HG03135 (cell line): ENCODE results near the gene MCAT.

Source experiments
- ATAC-seq: cut with Tn5 transposase; IDR thresholded peaks from one replicate; pipeline ENCODE4 v1.9.1; 2021; ENCODE audit warnings: mild to moderate bottlenecking, moderate library complexity; ENCODE audit not compliant: unreplicated experiment

MCAT gene

GRCh38 chr22:43173976-43174720 is 30.9 kb upstream of the MCAT start:
- no peak for ATAC-seq

DNA sequence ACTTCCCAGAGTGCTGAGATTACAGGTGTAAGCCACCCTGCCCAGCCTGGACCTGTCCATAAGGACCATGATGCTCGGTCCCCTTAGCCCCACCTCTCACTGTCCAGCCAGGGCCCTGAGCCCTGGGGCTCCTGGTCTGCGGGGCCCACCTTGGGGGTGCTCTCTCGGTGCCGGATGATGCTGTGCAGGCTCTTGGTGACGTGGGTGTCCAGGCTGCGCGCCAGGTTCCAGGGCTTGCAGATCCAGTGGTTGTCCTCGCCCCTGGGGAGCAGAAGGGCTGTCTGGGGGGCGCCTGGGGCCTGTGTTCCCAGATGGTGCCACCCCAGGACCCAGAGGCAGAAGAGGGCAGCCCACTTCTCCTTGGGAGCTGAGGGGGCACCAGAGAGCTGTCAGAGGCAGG is 30.4 kb upstream of the MCAT start:
- ATAC-seq, result no peak

DNA sequence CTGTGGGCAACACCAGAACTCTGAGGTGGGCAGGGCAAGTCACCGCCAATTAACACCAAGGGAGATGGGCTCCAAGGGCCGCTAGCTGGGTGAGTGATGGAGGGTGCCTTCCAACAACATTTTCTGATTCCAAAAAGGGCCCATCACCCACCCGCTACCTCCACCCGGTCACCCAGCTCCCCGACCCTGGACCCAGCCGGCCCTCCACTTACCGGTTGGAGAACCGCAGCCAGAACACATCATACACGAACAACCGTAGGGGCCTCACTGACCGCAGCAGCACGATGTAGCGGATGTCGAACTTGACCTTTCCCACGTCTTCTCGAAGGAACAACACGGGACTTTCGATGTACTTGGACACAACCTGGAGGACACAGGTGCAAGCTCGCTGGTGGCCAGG is 29.0 kb upstream of the MCAT start:
- ATAC-seq, result no peak

- no peak for ATAC-seq
Measured at GRCh38 chr22:43171607-43172006, 28.4 kb upstream of the MCAT start.

DNA sequence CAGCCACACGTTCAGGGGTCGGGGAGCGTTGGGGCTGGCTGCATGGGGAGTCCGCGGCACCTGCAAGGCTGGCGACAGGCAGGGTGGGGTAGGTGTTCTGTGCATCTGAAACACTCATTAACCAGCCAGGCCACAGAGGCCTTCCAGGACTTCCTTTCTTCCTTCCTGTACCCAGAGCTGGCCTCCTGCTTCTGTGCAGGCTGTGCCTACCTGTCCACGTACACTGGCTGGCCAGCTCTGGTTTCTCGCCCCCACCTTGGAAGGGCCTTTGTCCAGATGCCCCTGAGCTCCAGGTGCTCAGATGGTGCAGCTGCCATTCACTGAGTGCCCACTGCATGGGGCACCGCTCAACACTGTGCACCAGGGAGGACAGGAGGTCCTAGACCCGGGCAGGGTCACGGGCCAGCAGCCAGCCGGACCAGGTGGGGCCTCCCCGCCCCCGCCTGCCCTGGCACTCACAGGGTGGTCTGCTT is 27.9 kb upstream of the MCAT start:
- no peak for ATAC-seq

GRCh38 chr22:43170131-43170480 is 26.9 kb upstream of the MCAT start:
- no peak for ATAC-seq

- ATAC-seq, result no peak
Measured at GRCh38 chr22:43169310-43170130, 26.3 kb upstream of the MCAT start.

DNA sequence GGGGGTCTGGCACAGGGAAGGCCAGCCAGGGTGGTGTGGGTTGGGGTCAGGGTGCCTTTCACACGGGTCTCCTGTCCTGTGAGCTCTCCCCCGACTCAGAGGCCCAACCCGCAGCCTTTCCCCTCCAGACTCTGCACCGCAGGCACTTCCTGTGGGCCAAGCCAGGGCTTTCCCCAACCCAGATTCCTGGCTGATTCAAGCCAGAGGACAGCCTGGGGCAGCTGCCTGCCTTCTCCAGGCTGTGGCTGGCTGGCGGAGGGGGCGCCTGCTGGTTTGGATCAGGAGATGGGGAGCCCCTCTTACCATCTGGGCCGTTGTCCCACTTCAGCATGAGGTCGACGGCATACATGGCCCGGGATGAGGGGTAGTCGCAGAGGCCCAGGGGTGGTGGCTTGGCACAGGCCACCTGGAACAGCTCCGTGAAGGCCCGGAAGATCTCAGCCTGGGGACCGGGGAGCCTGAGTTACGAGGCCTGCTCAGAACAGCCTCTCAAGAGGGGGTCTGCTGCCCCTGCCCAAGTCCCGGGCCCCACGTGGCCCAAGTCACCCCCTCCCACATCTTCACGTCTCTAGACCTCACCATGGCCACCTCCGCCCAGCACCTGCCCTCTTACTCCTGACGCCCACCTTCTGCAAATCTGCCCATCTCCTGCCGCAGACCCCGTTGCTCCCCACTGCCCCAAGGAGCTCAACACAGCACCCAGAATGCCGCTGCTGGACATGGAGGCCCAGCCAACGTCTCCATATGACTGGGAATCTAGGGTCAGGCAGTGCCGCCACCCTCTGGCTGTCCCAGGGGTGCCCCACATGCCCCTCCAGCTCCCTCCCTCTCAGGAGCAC is 25.5 kb upstream of the MCAT start:
- no peak for ATAC-seq

DNA sequence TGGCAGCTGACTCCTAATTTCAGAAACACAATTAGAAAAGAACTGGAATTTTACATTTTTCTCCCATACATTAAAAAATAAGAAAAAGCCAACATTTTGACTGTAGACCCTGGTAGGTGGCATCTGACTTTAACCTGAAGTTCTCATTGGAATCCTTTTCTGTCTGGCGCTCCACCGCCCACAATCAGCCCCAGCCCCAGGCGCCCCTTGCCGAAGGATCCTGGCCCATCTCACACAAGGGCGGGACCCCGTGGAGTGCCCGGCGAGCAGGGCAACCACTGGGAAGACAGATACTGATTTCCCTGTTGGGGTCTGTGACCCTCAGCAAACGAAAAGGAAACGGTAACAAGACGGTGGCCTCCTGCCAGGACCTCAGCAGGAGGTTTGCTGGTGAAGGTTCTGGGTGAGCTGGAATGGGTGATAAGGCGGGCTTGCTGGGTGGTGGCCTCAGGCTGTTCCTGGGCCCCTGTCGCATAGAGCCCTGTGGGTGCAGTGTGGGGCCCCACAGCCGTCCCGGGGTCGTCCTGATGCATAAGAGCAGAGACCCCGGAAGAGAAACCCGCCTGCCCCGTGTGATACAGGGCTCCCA is 23.9 kb upstream of the MCAT start:
- ATAC-seq, result no peak

DNA sequence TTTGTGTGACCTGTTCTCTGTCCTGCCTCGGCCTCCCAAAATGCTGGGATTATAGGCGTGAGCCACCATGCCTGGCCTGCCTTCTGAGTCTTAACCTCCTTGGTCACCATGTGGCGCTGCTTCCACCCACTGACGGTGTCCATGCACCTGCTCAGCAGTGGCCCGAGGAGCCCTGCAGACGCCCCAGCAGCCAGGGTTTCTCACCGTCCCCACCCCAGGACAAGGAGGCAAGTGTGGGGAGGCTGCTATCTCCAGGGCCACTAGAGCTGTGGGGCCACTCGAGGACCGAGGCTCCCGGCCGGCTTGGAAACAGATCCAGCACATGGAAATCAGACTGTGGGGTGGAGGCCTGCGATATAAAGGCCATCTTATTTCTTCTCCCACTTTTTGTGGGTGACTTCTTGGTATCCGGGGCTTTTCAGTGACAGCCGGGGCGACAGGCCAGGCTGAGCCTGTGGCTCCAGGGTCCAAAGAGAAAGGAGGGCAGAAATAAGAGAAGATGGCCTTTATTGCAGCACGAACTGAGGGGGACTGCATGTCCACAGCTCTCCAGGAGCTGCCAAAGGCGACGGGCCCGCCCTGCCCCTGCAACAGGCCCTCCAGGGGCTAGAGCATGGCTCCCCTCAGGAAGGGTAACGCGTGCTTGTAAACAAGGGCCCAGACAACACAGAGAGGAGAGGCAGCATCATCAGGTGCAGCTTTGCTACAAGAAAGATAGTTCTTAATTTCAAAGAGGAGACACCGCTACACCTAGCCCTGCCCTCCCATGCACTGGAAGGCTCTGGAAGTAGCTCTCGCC is 23.1 kb upstream of the MCAT start:
- ATAC-seq, result no peak

DNA sequence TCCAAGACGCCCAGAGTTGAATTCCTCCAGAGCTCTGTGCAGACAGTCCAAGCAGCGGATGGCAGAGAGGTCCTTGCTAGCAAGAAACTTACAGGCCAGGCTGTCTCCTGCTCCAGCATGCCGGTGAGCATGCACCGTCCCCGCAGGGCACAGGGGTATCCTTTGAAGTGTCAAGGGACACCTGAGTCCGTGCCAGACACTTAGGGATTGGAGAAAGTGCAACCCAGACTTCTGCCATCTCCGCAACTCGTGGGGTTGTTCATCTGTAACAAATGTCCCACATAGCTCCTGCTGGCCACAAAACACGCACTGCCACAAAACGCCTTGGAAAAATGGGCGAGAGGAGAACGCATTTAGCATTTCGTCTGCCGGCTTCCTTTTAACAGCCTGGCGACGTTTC is 21.4 kb upstream of the MCAT start:
- no peak for ATAC-seq

- no peak for ATAC-seq
Measured at GRCh38 chr22:43163241-43163795, 20.1 kb upstream of the MCAT start.

DNA sequence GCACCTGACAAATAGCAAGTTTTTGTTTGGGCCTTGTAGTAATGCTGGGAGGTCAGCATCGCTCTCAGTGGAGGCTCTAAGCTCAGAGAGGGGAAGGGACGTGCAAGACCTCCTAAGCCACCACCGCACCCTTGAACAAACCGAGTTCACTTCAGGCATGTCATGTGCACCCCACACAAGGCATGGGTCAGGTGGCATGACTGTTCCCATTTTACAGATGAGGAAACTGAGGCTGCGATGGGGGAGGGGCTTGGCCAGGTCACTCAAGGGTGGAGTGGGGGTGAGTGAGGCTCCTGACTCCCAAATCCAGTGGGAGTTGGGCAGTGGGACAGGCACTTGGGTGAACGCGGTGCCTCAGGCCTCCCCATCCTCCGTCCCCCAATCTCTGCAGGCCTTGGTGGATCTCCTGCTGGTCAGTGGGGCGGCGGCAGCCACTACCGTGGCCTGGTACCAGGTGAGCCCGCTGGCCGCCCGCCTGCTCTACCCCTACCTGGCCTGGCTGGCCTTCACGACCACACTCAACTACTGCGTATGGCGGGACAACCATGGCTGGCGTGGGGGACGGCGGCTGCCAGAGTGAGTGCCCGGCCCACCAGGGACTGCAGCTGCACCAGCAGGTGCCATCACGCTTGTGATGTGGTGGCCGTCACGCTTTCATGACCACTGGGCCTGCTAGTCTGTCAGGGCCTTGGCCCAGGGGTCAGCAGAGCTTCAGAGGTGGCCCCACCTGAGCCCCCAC is 19.4 kb upstream of the MCAT start:
- ATAC-seq, result no peak

DNA sequence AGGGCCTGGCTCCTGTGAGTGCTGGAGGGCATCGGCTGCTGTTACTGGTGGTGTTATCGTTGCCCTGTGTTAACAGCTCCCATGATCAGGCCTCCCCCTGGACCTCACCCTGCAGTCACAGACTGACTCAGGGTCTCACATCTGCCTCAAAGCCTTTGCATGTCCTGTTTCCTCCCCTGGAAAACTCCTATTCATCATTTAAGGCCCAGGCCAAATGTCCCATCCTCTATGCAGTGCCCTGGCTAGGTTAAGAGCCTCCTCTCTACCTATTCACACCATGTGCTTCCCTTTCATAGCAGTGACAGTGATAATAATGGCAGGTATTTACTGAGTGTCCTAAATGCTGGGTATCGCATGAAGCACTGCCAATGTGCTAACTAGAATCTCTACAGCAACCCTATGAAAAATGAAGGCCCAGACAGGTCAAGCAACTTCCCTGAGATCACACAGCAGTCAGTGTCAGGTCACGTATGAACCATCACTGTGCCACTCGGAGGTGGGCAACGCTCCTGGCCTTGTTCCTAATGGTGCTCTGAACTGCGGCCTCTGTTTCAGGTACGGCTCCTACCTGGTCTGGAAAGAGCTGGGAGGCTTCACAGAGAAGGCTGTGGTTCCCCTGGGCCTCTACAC is 17.4 kb upstream of the MCAT start:
- no peak for ATAC-seq

DNA sequence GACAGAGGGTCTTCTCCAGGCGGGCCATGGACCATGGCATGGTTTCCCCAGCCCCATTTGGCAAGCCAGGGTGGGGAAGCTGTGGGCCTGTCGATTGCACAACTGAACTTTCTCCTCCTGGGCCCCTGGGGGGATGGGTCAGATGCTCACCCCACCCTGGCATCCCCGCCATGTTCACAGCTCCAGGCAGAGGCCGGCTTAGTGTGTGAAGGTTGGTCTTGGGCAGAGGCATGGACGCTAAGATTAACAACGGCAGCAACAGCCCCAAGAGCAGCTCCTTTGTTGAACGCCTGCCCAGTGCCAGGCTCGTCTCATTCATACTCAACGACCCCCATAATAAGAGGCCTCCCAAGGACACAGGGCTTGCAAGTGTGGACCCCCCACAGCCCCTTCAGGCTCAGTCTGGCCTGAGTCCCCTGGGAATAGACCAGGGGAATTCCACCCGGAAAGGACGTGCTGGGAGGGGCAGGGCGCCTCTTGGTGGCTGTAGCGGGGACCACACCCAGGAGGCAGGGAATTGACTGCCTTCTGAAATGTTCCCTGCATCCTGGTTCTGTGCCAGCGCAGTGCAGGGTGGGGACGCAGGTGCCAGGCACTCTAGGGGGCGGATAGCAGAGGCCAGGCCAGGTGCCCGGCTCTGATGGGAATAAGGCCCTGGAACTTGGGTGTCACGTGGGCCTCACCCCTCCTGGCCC is 16.4 kb upstream of the MCAT start:
- ATAC-seq, result no peak

- ATAC-seq, result no peak
Measured at GRCh38 chr22:43158778-43159483, 15.7 kb upstream of the MCAT start.

- ATAC-seq, result no peak
Measured at GRCh38 chr22:43157874-43158546, 14.8 kb upstream of the MCAT start.
